GM18511 (cell line): ENCODE measurements around the gene ZC3H12D.
"Not testable (repeated sequence)": the region's sequence is repeated elsewhere in the genome, so short reads cannot be mapped to it uniquely, and the experiment has no call there.

Experiments
- ATAC-seq: cut with Tn5 transposase; IDR thresholded peaks from one replicate; pipeline ENCODE4 v1.9.1; 2021; ENCODE audit warnings: mild to moderate bottlenecking, moderate library complexity; ENCODE audit not compliant: unreplicated experiment

ZC3H12D gene

GRCh38 chr6:149483849-149484655 is 762 bp downstream of the ZC3H12D start:
- no peak for ATAC-seq

- ATAC-seq: peak; percentile 10
Observed at GRCh38 chr6:149483334-149483725, 1.5 kb downstream of the ZC3H12D start.

GRCh38 chr6:149482545-149483333 is 2.1 kb downstream of the ZC3H12D start:
- ATAC-seq: peak; percentile 22

- ATAC-seq: no peak
Observed at GRCh38 chr6:149480502-149481280, 4.1 kb downstream of the ZC3H12D start.

- ATAC-seq: no peak
Observed at GRCh38 chr6:149478631-149479314, 6.0 kb downstream of the ZC3H12D start.

- ATAC-seq: no peak
Observed at GRCh38 chr6:149477544-149477943, 7.3 kb downstream of the ZC3H12D start.

- ATAC-seq: no peak
Observed at GRCh38 chr6:149476789-149477455, 7.9 kb downstream of the ZC3H12D start.

GRCh38 chr6:149474108-149474935 is 10.5 kb downstream of the ZC3H12D start:
- ATAC-seq: peak; percentile 43

- ATAC-seq: peak; percentile 24
Observed at GRCh38 chr6:149473080-149474052, 11.4 kb downstream of the ZC3H12D start.

- no peak for ATAC-seq
Observed at GRCh38 chr6:149472241-149472640, 12.6 kb downstream of the ZC3H12D start.

GRCh38 chr6:149471801-149472200 is 13.0 kb downstream of the ZC3H12D start:
- peak; percentile 35 for ATAC-seq

GRCh38 chr6:149470948-149471347 is 13.9 kb downstream of the ZC3H12D start:
- ATAC-seq: no peak

- ATAC-seq: peak; percentile 30
Observed at GRCh38 chr6:149468179-149468578, 16.6 kb downstream of the ZC3H12D start.

GRCh38 chr6:149467265-149467664 is 17.5 kb downstream of the ZC3H12D start:
- ATAC-seq: no peak

GRCh38 chr6:149464411-149464810 is 20.4 kb downstream of the ZC3H12D start:
- ATAC-seq: no peak

- no peak for ATAC-seq
Observed at GRCh38 chr6:149463781-149464180, 21.0 kb downstream of the ZC3H12D start.

GRCh38 chr6:149462712-149463111 is 22.1 kb downstream of the ZC3H12D start:
- not testable (repeated sequence) for ATAC-seq

GRCh38 chr6:149461670-149462069 is 23.1 kb downstream of the ZC3H12D start:
- no peak for ATAC-seq
